Effector CD4-positive, alpha-beta T cell (primary cell): Measurements from ENCODE around the gene TCHHL1. TPM values are rescaled to one million over a fixed set of nuclear protein-coding genes. Genes with fewer than 3 reads are reported as not detected.

Experiments
- DNase-seq: peaks from one replicate; pipeline ENCODE4 v3.0.0-alpha.2; 2020
- total RNA-seq: gene quantifications from one replicate; lab custom pipeline; 2026; lab: John Stamatoyannopoulos, UW

The TCHHL1 gene
- total RNA-seq: not detected

- no peak for DNase-seq
Measured at GRCh38 chr1:152089014-152089674, at the start of gene TCHHL1. TSS of gene TCHHL1 (minus strand) at chr1:152089064. CDS start at chr1:152088143, 921 bp downstream.

DNA sequence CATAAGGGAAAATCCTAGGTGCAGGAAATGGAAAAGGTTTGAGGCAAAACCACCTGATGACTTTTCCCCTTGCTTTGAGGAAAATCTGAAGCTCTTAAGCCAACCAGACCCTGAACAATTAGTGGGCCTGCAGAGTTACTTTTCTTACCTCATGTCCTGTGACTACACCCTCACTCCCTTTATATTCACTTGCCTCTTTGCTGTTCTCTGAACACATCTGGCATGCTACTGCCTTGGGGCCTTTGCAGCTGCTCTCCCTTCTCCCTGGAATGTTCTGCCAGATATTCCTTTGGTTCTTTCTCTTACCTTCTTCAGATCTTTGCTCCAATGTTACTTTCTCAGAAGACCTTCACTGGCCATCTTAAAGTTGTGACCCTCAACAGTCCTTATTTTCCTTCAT is 48.4 kb upstream of the TCHHL1 start:
- no peak for DNase-seq

GRCh38 chr1:152130186-152130585 is 41.3 kb upstream of the TCHHL1 start:
- no peak for DNase-seq

- no peak for DNase-seq
Measured at GRCh38 chr1:152127673-152128072, 38.8 kb upstream of the TCHHL1 start.

- no peak for DNase-seq
Measured at GRCh38 chr1:152125834-152126443, 37.1 kb upstream of the TCHHL1 start.

- DNase-seq: no peak
Measured at GRCh38 chr1:152118915-152119314, 30.1 kb upstream of the TCHHL1 start.

GRCh38 chr1:152115344-152115743 is 26.5 kb upstream of the TCHHL1 start, which contains the start of gene TCHH:
TSS of gene TCHH (minus strand) at chr1:152115444. CDS start at chr1:152114080, 1,364 bp downstream.
- no peak for DNase-seq

DNA sequence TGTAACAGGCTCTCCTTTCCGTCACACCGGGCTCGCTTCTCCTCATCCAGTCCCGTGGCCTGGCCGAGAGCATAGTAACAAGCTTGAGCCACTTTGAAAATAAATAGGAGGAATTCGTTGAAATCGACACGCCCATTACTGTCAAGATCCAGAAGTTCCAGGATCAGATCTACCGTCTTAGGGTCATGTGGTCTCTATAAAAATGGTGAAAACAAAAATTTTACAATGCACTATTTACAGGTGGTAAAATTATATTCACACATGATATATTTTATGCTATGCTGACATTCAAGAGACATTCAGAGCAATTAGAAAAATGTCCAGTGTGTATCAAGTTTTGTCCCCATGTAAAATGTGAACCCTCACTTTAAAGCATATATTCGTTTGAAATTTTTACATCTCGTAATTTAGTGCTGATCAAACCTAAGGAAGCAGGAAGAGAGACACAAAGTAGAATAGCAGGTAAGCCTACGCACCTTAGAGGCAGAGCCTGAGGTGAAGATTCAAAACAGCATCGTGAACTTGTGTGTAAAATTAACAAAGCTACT is 24.1 kb upstream of the TCHHL1 start:
- no peak for DNase-seq

- no peak for DNase-seq
Measured at GRCh38 chr1:152112101-152112884, 23.4 kb upstream of the TCHHL1 start.

DNA sequence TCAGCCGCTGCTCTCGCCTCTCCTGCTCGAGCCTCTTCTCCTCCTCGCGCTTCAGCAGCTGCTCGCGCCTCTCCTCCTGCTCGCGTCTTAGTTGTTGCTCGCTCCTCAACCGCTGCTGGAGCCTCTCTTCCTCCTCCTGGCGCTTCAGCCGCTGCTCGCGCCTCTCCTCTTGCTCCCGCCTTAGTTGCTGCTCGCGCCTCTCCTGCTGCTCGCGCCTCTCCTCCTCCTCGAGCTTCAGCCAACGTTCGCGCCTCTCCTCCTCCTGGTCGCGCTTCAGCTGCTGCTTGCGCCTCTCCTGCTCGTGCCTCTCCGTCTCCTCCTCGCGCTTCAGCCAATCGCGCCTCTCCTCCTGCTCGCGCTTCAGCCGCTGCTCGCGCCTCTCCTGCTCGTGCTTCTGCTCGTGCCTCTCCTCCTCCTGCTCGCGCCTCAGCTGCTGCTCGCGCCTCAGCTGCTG is 22.7 kb upstream of the TCHHL1 start:
- DNase-seq: no peak

DNA sequence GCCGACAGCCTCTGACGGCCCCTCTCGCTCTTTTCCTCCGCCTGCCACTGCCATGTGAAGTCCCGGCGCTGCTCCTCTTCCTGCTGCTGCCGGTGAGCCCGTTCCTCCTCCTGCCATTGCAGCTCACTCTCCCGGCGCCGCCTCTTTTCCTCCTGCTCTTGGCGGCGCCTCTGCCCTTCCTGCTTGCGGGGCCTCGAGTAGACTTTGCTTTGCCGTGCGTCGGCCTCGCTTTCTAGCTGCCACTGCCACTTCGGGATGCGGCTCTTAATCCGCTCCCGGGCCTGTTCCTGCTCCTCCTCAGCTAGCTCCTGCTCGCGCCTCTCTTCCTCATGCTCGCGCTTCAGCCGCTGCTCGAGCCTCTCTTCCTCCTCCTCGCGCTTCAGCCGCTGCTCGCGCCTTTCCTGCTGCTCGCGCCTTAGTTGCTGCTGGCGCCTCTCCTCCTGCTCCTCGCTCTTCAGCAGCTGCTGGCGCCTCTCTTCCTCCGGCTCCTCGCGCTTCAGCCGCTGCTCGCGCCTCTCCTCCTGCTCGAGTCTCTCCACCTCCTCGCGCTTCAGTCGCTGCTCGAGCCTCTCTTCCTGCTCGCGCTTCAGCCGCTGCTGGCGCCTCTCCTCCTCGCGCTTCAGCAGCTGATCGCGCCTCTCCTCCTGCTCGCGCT is 22.1 kb upstream of the TCHHL1 start:
- DNase-seq: no peak

DNA sequence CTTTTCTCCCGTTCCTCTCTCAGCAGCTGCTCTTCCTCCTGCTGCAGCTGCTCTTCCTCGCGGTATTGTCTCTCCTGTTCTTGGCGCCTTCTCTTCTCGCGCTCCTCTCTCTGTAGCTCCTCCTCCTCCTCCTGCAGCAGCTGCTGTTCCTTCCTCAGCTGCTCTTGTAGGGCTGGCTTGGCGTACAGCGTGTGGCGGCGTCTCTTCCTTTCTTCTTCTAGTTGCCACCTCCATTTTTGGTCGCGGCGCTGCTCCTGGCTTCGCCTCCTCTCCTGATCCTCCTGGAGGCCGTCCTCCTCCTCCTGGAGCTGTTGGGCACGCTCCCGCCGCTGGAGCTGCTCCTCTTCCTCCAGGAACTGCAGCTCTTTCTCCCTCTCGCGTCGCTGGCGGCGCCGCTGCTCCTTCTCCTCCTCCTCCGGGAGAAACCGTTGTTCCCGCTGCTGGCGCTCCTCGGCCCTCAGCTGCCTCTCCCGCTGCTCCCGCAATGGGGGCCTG is 21.5 kb upstream of the TCHHL1 start:
- DNase-seq: no peak

DNA sequence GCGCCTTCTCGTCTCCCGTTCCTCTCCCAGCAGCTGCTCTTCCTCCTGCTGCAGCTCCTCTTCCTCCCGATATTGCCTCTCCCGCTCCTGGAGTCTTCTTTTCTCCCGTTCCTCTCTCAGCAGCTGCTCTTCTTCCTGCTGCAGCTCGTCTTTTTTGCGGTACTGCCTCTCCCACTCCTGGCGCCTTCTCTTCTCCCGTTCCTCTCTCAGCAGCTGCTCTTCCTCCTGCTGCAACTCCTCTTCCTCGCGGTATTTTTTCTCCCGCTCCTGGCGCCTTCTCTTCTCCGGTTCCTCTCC is 21.1 kb upstream of the TCHHL1 start:
- DNase-seq: no peak

DNA sequence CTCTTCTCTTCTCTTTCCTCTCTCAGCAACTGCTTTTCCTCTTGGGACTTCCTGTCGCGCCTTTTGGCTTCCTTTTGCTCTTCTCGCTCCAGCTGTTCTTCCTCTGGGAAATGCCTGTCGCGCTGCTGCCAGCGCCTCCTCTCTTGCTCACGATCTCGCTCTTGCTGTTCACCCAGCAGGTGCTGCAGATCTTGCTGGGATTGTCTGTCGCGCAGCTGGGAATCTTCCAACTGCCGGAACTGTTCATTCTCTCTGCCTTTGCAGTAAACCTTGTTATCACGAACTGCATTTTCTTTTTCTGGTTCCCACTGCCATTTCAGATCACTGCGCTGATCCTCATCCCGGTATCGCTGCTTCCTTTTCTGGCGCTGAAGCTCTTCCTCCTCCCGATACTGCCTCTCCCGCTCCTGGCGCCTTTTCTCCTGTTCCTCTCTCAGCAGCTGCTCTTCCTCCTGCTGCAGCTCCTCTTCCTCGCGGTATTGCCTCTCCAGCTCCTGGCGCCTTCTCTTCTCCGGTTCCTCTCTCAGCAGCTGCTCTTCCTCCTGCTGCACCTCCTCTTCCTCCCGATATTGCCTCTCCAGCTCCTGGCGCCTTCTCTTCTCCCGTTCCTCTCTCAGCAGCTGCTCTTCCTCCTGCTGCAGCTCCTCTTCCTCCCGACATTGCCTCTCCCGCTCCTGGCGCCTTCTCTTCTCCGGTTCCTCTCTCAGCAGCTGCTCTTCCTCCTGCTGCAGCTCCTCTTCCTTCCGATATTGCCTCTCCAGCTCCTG is 20.6 kb upstream of the TCHHL1 start:
- DNase-seq: no peak

DNA sequence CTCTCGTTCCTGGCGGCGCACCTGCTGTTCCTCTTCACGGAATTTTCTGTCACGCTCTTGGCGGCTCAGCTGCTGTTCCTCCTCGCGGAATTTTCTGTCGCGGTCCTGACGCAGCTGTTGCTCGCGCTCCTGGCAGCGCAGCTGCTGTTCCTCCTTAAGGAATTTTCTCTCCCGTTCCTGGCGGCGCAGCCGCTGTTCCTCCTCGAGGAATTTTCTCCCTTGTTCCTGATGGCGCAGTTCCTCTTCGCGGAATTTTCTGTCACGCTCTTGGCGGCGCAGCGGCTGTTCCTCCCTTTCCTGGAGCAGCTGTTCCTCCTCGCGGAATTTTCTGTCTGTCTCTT is 20.0 kb upstream of the TCHHL1 start:
- no peak for DNase-seq

GRCh38 chr1:152107984-152108881 is 19.4 kb upstream of the TCHHL1 start:
- no peak for DNase-seq

DNA sequence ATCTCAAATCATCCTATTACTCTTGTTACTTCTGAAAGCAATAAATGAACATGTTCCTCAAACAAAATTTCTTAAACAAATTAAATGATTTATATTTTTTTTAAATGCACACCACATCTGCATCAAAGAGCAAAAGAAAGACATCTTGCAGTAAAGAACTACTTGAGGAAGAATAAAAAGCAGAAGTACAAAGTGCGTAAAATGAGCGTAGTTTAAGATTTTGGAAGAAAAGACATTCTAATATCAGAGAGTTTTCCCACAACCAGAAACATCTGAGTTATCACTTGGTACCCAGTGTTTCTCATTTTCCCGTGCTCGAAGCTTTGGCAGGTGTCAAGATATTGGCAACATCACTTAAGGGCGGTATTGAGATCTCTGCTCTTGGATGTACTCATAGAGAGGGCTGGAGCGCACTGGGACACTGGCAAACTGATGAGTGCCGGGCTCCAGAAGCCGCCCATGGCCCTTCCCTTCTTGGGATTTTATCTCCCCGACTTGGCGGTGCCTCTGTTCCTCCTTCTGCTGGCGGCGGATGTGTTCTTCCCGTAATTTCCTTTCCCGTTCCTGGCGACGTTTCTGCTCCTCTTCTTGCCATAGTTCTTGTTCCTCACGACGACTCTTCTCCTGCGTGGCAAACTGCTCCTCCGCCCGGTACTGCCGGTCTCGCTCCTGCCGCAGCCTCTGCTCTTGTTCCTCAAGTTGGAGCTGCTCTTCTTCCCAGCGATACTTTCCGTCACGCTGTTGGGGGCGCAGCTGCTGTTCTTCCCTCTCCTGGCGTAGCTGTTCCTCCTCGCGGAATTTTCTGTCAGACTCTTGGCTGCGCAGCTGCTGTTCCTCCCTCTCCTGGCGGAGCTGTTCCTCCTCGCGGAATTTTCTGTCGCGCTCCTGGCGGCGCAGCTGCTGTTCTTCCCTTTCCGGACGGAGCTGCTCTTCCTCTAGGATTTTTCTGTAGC is 18.4 kb upstream of the TCHHL1 start:
- DNase-seq: no peak

DNA sequence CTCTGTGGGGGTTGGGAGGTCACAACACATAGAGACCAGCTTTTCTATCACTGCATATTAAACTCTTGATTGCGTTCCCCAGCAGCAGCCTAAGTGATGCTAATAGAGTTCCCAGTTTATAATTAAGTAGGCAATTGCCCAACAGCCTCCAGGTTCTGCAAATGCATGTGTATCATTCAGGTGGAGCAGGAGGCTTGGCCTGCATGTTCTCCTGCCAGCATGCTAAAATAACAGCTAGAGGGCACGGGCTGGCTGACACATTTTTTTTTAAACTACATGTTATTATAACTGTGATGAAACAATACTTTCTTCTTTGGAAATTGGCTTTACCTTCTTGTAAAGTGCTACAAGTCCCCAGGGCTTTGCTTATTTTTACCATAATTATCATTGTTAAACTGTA is 16.0 kb upstream of the TCHHL1 start:
- no peak for DNase-seq

GRCh38 chr1:152096931-152097330 is 8.1 kb upstream of the TCHHL1 start:
- DNase-seq: no peak

DNA sequence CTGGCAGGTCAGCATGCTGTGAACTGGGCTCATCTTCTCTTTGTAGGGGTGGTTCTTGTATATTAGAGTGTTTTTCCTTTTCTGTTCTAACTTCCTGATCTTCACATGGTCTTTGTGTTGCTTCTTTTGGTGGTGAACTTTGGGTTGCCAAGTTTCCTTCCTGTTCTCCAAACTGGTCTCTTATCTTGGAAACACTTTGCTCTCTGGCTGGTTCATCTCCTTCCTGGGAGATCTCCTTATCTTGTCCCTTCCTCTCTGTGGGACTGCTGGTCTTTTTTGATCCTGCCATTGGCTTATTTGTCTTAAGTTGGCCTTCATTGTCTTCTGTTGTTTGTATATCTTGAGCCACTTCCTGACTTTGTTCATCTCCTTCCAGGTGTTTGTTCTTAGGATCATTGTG is 2.1 kb downstream of the TCHHL1 start:
- DNase-seq: no peak
